ENCODE results near the gene SESTD1. TPM values are rescaled to one million over a fixed set of nuclear protein-coding genes. Genes with fewer than 3 reads are reported as not detected.

SESTD1 gene
- total RNA-seq, 1 donor from 2014 or later: 17.9 TPM

DNA sequence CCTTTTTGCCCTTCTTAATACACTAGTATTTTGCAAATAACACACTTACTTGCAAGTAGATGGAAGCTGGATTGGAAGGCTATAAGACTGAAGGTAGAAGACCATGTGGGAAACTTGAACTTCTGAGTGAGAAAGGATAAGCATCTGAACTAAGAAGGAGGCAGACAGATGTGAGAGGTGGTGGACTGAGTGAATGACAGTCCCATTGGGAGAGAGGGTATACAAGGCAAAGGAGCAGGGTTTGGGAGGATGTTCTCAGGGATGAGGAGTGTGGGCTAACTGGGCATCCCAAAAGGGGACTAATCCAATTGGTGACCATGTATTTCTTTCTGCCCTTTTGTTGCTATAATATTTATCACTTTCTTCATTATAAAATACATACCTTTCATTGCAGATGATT is 20.4 kb upstream of the SESTD1 start:
- TF ChIP-seq CTCF (IDR thresholded peaks at IDR 0.05; ENCODE audit: insufficient read depth, low read length, poor library complexity, severe bottlenecking): no peak
- no peaks in the 10 kb centered on the region for H3K27me3 ChIP-seq (ENCODE audit: control insufficient read depth, insufficient read depth, low read length)
- DNase-seq (ENCODE audit: low read depth): no peak

DNA sequence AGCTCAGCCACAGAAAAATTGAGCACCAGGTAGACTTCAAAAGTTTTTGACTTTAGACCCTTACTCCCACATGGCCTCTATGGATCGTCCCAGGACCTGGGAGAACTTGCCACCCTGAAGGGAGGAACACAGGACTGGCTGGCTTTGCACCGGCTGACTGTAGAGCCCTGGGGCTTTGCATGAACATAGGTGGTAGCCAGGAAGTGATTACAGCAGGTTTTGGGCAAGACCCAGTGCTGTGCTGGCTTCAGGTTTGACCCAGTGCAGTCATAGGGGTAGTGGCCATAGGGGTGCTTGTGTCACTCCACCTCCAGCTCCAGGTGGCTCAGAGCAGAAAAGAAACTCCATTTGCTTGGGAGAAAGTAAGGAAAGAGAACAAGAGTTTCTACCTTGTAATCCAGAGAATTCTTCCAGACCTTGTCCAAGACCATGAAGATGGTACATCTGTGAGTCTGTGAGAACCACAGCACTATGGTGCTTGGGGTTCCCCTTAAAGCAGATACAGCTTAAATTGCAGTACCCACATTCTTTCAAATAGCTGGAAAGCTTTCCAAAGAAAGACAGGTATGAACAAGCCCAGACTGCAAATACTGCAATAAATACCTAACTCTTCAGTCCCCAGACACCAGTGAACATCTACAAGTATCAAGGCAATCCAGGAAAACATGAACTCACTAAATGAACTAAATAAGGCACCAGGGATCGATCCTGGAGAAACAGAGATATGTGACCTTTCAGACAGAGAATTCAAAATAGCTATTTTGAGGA is 13.0 kb upstream of the SESTD1 start:
- H3K4me3 ChIP-seq (ENCODE audit: low read depth, low read length): no peak overlapping the region
- no peak for TF ChIP-seq CTCF (IDR thresholded peaks at IDR 0.05; ENCODE audit: insufficient read depth, low read length, poor library complexity, severe bottlenecking)

More for the DNA sequence above, 20.4 kb upstream of the SESTD1 start:
- Histone ChIP-seq H3K36me3 (ENCODE audit: control insufficient read depth, insufficient read depth, low read length) (no peaks in the 10 kb centered on the region), H3K4me3 (ENCODE audit: low read depth, low read length) (no peak overlapping the region)

GRCh38 chr2:179275253-179276012 is 10.8 kb upstream of the SESTD1 start:
- TF ChIP-seq CTCF (IDR thresholded peaks at IDR 0.05; ENCODE audit: insufficient read depth, low read length, poor library complexity, severe bottlenecking): no peak
- Histone ChIP-seq H3K4me3 (ENCODE audit: low read depth, low read length) (no peak overlapping the region), H3K27me3 (ENCODE audit: control insufficient read depth, insufficient read depth, low read length) (no peaks in the 10 kb centered on the region), H3K36me3 (ENCODE audit: control insufficient read depth, insufficient read depth, low read length) (no peaks in the 10 kb centered on the region)
- no peak for DNase-seq (ENCODE audit: low read depth)

More for the DNA sequence above, 13.0 kb upstream of the SESTD1 start:
- H3K27me3 ChIP-seq (ENCODE audit: control insufficient read depth, insufficient read depth, low read length): no peaks in the 10 kb centered on the region
- H3K36me3 ChIP-seq (ENCODE audit: control insufficient read depth, insufficient read depth, low read length): no peaks in the 10 kb centered on the region
- no peak for DNase-seq (ENCODE audit: low read depth)

GRCh38 chr2:179274749-179275148 is 10.1 kb upstream of the SESTD1 start:
- no peak for TF ChIP-seq CTCF (IDR thresholded peaks at IDR 0.05; ENCODE audit: insufficient read depth, low read length, poor library complexity, severe bottlenecking)
- no peak overlapping the region for H3K4me3 ChIP-seq (ENCODE audit: low read depth, low read length)
- no peak for DNase-seq (ENCODE audit: low read depth)
- no peaks in the 10 kb centered on the region for H3K36me3 ChIP-seq (ENCODE audit: control insufficient read depth, insufficient read depth, low read length)
- no peaks in the 10 kb centered on the region for H3K27me3 ChIP-seq (ENCODE audit: control insufficient read depth, insufficient read depth, low read length)

DNA sequence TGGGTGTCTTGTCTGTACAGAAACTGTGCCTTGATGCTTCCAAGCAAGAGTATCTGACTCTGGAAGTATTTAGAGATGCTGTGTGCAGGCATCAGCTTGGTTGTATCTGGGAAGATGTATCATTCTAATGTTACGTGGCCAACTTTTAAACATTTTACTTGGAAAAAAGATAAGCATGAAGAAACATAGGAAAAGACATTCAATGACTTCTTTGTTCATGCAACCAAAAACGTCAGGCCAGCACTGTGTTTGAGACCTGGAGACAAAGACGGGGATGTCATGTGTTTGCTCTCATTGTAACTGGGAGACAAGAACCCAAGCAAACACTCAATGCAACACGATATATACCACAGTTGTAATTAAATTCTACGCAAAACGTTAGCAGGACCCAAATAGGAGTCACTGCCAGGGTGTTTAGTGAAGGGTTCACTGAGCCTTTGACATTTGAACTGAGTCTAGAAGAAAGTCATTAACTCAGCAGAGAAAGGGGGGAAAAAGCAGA is 8.9 kb upstream of the SESTD1 start:
- DNase-seq (ENCODE audit: low read depth): no peak
- Histone ChIP-seq H3K36me3 (ENCODE audit: control insufficient read depth, insufficient read depth, low read length) (no peaks in the 10 kb centered on the region), H3K27me3 (ENCODE audit: control insufficient read depth, insufficient read depth, low read length) (no peaks in the 10 kb centered on the region), H3K4me3 (ENCODE audit: low read depth, low read length) (no peak overlapping the region)
- TF ChIP-seq CTCF (IDR thresholded peaks at IDR 0.05; ENCODE audit: insufficient read depth, low read length, poor library complexity, severe bottlenecking): no peak
